IMR-90 (cell line): ENCODE measurements around the gene LEPROT. TPM values are rescaled to one million over a fixed set of nuclear protein-coding genes. Genes with fewer than 3 reads are reported as not detected.

Experiments
- ATAC-seq: fragments of 200-7000 bp; cut with Tn5 transposase; 2 replicates; pipeline ENCODE4 v1.9.1; 2020; ENCODE audit warnings: low read depth, mild to moderate bottlenecking, moderate library complexity
- BruUV-seq: library from RNA; stranded (reverse); fragments of 400-500 nt; replicated peaks from 2 replicates; lab custom pipeline; 2021; lab: Mats Ljungman, UMichigan
- CTCF ChIA-PET: fragments of 300-600 bp; formaldehyde crosslinking; extraction: SDS; loops from one replicate; lab custom pipeline; 2021; ENCODE audit warnings: antibody characterized with exemption; lab: Yijun Ruan, JAX
- POLR2A ChIA-PET: fragments of 300-600 bp; sonication (Branson Sonifier 250); formaldehyde crosslinking; loops from one replicate; lab custom pipeline; 2022; ENCODE audit warnings: antibody characterized with exemption; ENCODE audit not compliant: unreplicated experiment; lab: Charles Lee
- DNase-seq: peaks from one replicate; pipeline ENCODE4 v3.0.0; 2013
- H2AFZ ChIP-seq: replicated peaks from 2 replicates; pipeline ENCODE3; 2013; ENCODE audit warnings: low read length, mild to moderate bottlenecking; ENCODE audit not compliant: poor library complexity
- H2AK5ac ChIP-seq: 2 replicates; pipeline ENCODE4 v1.6.1; 2013; ENCODE audit warnings: low read depth, low read length, inconsistent platforms
- H2AK9ac ChIP-seq: replicated peaks from 2 replicates; pipeline ENCODE3; 2013; ENCODE audit warnings: mild to moderate bottlenecking, low read depth, low read length, moderate library complexity; ENCODE audit not compliant: poor library complexity
- H2BK120ac ChIP-seq: 2 replicates; pipeline ENCODE4 v1.6.1; 2013; ENCODE audit warnings: low read depth, low read length, inconsistent platforms
- H2BK15ac ChIP-seq: 3 replicates; pipeline ENCODE4 v1.6.1; 2013; ENCODE audit warnings: low read depth, low read length, inconsistent platforms
- H2BK20ac ChIP-seq: 2 replicates; pipeline ENCODE4 v1.6.1; 2013; ENCODE audit warnings: low read depth, mild to moderate bottlenecking, inconsistent platforms, low read length, moderate library complexity
- H2BK5ac ChIP-seq: 2 replicates; pipeline ENCODE4 v1.6.1; 2013; ENCODE audit warnings: mild to moderate bottlenecking, low read depth, low read length, inconsistent platforms; ENCODE audit not compliant: poor library complexity, severe bottlenecking
- H3K14ac ChIP-seq: replicated peaks from 2 replicates; pipeline ENCODE4 v1.6.1; 2013; ENCODE audit warnings: low read depth, low read length, inconsistent platforms
- H3K18ac ChIP-seq: 2 replicates; pipeline ENCODE4 v1.6.1; 2013; ENCODE audit warnings: low read depth, low read length, control low read depth
- H3K23ac ChIP-seq: 2 replicates; pipeline ENCODE4 v1.6.1; 2013; ENCODE audit warnings: low read depth, low read length, inconsistent platforms
- H3K27ac ChIP-seq: 2 replicates; pipeline ENCODE4 v1.5.1; 2013; ENCODE audit warnings: mild to moderate bottlenecking, control low read depth, low read length; ENCODE audit not compliant: insufficient read depth
- H3K27me3 ChIP-seq: 2 replicates; pipeline ENCODE4 v1.6.1; 2013; ENCODE audit warnings: low read length; ENCODE audit not compliant: control insufficient read depth, insufficient read depth
- H3K36me3 ChIP-seq: 2 replicates; pipeline ENCODE4 v1.6.1; 2013; ENCODE audit warnings: low read length, mixed read lengths; ENCODE audit not compliant: control insufficient read depth, insufficient read depth
- H3K4ac ChIP-seq: 2 replicates; pipeline ENCODE4 v1.6.1; 2013; ENCODE audit warnings: low read depth, low read length, inconsistent platforms
- H3K4me1 ChIP-seq: 2 replicates; pipeline ENCODE4 v1.6.1; 2013; ENCODE audit warnings: low read length, mixed read lengths; ENCODE audit not compliant: control insufficient read depth, insufficient read depth
- H3K4me2 ChIP-seq: 2 replicates; pipeline ENCODE4 v1.6.1; 2013; ENCODE audit warnings: low read depth, mild to moderate bottlenecking, control low read depth, low read length, moderate library complexity
- H3K4me3 ChIP-seq: 2 replicates; pipeline ENCODE4 v1.5.1; 2013; ENCODE audit warnings: low read depth, mild to moderate bottlenecking, control low read depth, low read length, moderate library complexity; ENCODE audit not compliant: insufficient read depth
- H3K56ac ChIP-seq: 2 replicates; pipeline ENCODE4 v1.6.1; 2013; ENCODE audit warnings: low read length, inconsistent platforms; ENCODE audit not compliant: insufficient read depth; ENCODE audit errors: extremely low read depth
- H3K79me1 ChIP-seq, 2 experiments: 2 replicates each; pipeline ENCODE4 v1.6.1; 2013; ENCODE audit warnings: low read length in 2 of 2, inconsistent platforms in 1 of 2, low read depth in 1 of 2
- H3K9ac ChIP-seq: 2 replicates; pipeline ENCODE4 v1.6.1; 2013; ENCODE audit warnings: low read depth, low read length, control low read depth
- H3K9me1 ChIP-seq: 2 replicates; pipeline ENCODE4 v1.6.1; 2013; ENCODE audit warnings: low read length, inconsistent platforms; ENCODE audit not compliant: insufficient read depth
- H3K9me3 ChIP-seq: 2 replicates; pipeline ENCODE4 v1.6.1; 2013; ENCODE audit warnings: low read length; ENCODE audit not compliant: control insufficient read depth, insufficient read depth
- H4K20me1 ChIP-seq: 2 replicates; pipeline ENCODE4 v1.6.1; 2013; ENCODE audit warnings: low read length, inconsistent platforms; ENCODE audit not compliant: insufficient read depth
- H4K5ac ChIP-seq: 2 replicates; pipeline ENCODE4 v1.6.1; 2013; ENCODE audit warnings: mild to moderate bottlenecking, low read depth, low read length, control low read depth
- H4K8ac ChIP-seq, 2 experiments: 2 replicates each; pipeline ENCODE4 v1.6.1; 2013; ENCODE audit warnings: low read depth in 2 of 2, low read length in 2 of 2, control low read depth in 1 of 2, inconsistent platforms in 1 of 2
- H4K91ac ChIP-seq: 2 replicates; pipeline ENCODE4 v1.6.1; 2013; ENCODE audit warnings: low read depth, low read length, inconsistent platforms; ENCODE audit not compliant: insufficient read depth
- BHLHE40 ChIP-seq: fragments of 150-350 bp; IDR thresholded peaks from 2 replicates; pipeline ENCODE4 v1.6.1; 2016; ENCODE audit warnings: mild to moderate bottlenecking, low read depth, low read length
- CEBPB ChIP-seq: IDR thresholded peaks from 2 replicates; pipeline ENCODE4 v1.6.1; 2012; ENCODE audit warnings: low read depth, low read length, improper control_type of control experiment
- CHD1 ChIP-seq: IDR thresholded peaks from 2 replicates; pipeline ENCODE4 v1.6.1; 2012; ENCODE audit warnings: low read depth, low read length, improper control_type of control experiment
- FOS ChIP-seq: fragments of 150-350 bp; IDR thresholded peaks from 2 replicates; pipeline ENCODE4 v1.6.1; 2016; ENCODE audit warnings: low read depth, low read length
- MAFK ChIP-seq: IDR thresholded peaks from 2 replicates; pipeline ENCODE4 v1.6.1; 2012; ENCODE audit warnings: low read depth, low read length, improper control_type of control experiment
- MAZ ChIP-seq: IDR thresholded peaks from 2 replicates; pipeline ENCODE4 v1.6.1; 2012; ENCODE audit warnings: low read depth, mild to moderate bottlenecking, low read length, improper control_type of control experiment, moderate library complexity, borderline replicate concordance
- MXI1 ChIP-seq: IDR thresholded peaks from 2 replicates; pipeline ENCODE4 v1.6.1; 2012; ENCODE audit warnings: low read depth, mild to moderate bottlenecking, low read length, moderate library complexity, borderline replicate concordance
- NFE2L2 ChIP-seq: fragments of 150-350 bp; IDR thresholded peaks from 2 replicates; pipeline ENCODE4 v1.6.1; 2016; ENCODE audit warnings: low read depth, mild to moderate bottlenecking, low read length
- POLR2A ChIP-seq: IDR thresholded peaks from 2 replicates; pipeline ENCODE4 v1.6.1; 2012; ENCODE audit warnings: mild to moderate bottlenecking, low read depth, low read length
- RAD21 ChIP-seq: IDR thresholded peaks from 2 replicates; pipeline ENCODE4 v1.6.1; 2012; ENCODE audit warnings: low read length, improper control_type of control experiment
- RCOR1 ChIP-seq: IDR thresholded peaks from 2 replicates; pipeline ENCODE4 v1.6.1; 2012; ENCODE audit warnings: mild to moderate bottlenecking, low read length, improper control_type of control experiment; ENCODE audit not compliant: insufficient replicate concordance
- RFX5 ChIP-seq: IDR thresholded peaks from 2 replicates; pipeline ENCODE4 v1.8.0; 2012; ENCODE audit warnings: low read depth, mild to moderate bottlenecking, low read length, moderate library complexity
- SMC3 ChIP-seq: fragments of 150-350 bp; IDR thresholded peaks from 2 replicates; pipeline ENCODE4 v1.6.1; 2016; ENCODE audit warnings: low read depth, mild to moderate bottlenecking, antibody characterized with exemption, low read length, moderate library complexity
- WGBS, 2 experiments: methylation state at CpG; one replicate each; pipeline versions ENCODE4 v1.1.5 to v1.1.7; 2013; ENCODE audit warnings: missing lambda C conversion rate in 2 of 2; ENCODE audit not compliant: insufficient read length in 1 of 2; ENCODE audit errors: extremely low coverage in 2 of 2; 5-methylcytosine and 5-hydroxymethylcytosine counted together
- dilution Hi-C: fragments of 300-500 bp; cut with HindIII; formaldehyde crosslinking; loops from one replicate; pipeline ENCODE4 v1.14.3; 2018; ENCODE audit warnings: low sequenced_read_pairs; ENCODE audit not compliant: unreplicated experiment
- in situ Hi-C: fragments of 300-500 bp; cut with MboI; formaldehyde crosslinking; loops from 3 replicates; pipeline ENCODE4 v1.14.3; 2019; ENCODE audit warnings: low sequenced_read_pairs, inconsistent platforms, mixed read lengths
- intact Hi-C: fragments of 100-400 bp; cut with micrococcal nuclease; formaldehyde crosslinking; loops from 2 replicates; pipeline ENCODE4 v1.10.0; 2022
- polyA plus RNA-seq, 3 experiments: library from polyadenylated mRNA; depleted of rRNA; stranded (reverse); fragments of >200 nt; gene quantifications; 2 replicates each; pipeline ENCODE4 v1.2.3, GENCODE V29; 2012; ENCODE audit warnings: low replicate concordance in 1 of 3
- total RNA-seq: library from RNA; depleted of rRNA; stranded (reverse); fragments of >200 nt; gene quantifications from 2 replicates; pipeline ENCODE4 v1.2.3, GENCODE V29; 2012
- TF ChIP-seq, protein P1 (sequence below): conservative IDR thresholded peaks from 2 replicates; pipeline ENCODE4 v1.5.1; 2012; ENCODE audit warnings: mild to moderate bottlenecking, low read depth, low read length, improper control_type of control experiment
- TF ChIP-seq, protein P2 (sequence below): fragments of 150-350 bp; IDR thresholded peaks from 2 replicates; pipeline ENCODE4 v1.6.1; 2016; ENCODE audit warnings: low read depth, mild to moderate bottlenecking, low read length, moderate library complexity, borderline replicate concordance
- TF ChIP-seq, protein P3 (sequence below): fragments of 150-350 bp; IDR thresholded peaks from 2 replicates; pipeline ENCODE4 v1.6.1; 2017; ENCODE audit warnings: mild to moderate bottlenecking, antibody characterized with exemption, low read length, low read depth

The LEPROT gene
- total and polyA plus RNA-seq, 2 of the 4 experiments (the other 2 are of a cell fraction), result 21.0 to 40.2 TPM

DNA sequence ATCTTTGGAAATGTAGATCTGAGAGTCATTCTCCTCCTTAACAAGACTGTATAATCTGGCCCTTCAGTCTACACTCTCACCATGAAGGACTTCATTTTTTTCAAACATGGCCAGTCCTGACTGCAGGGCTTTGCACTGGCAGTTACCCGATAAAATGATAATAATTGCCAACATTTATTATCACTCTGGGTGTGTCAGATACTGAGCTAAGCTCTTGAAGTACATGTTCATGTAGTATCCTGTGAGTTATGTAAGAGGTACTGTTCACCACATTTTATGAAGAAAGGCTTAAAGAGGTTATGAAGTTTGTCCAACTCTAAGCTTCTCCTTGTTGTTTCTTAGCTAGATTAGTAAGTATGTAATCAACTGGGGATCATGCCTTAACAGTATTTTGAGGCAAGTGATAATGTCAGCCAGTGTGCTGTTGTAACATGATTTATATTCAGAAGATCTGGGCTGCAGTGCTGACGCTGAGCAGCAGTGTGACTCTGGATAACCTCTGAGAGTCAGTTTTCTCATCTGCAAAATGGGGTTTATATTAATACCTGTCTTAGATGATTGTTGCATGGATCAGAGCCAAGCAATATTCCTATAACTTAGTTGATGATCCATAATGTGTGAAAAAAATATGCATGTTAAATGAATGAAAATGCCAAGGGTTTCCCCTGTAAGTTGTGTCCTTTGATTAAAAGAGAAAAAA, 42.1 kb upstream of the LEPROT start:
- no peak overlapping the region for H3K56ac ChIP-seq
- no peak overlapping the region for H4K5ac ChIP-seq
- H2BK15ac ChIP-seq, result no peak overlapping the region
- TF ChIP-seq RFX5, result no peak
- no peak for TF ChIP-seq BHLHE40
- TF ChIP-seq POLR2A, result no peak
- TF ChIP-seq CEBPB, result no peak
- TF ChIP-seq MAFK, result no peak
- no peak for TF ChIP-seq NFE2L2
- TF ChIP-seq SMC3, result no peak
- TF ChIP-seq, protein P1, sequence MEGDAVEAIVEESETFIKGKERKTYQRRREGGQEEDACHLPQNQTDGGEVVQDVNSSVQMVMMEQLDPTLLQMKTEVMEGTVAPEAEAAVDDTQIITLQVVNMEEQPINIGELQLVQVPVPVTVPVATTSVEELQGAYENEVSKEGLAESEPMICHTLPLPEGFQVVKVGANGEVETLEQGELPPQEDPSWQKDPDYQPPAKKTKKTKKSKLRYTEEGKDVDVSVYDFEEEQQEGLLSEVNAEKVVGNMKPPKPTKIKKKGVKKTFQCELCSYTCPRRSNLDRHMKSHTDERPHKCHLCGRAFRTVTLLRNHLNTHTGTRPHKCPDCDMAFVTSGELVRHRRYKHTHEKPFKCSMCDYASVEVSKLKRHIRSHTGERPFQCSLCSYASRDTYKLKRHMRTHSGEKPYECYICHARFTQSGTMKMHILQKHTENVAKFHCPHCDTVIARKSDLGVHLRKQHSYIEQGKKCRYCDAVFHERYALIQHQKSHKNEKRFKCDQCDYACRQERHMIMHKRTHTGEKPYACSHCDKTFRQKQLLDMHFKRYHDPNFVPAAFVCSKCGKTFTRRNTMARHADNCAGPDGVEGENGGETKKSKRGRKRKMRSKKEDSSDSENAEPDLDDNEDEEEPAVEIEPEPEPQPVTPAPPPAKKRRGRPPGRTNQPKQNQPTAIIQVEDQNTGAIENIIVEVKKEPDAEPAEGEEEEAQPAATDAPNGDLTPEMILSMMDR, result no peak
- TF ChIP-seq CHD1, result no peak
- TF ChIP-seq MAZ, result no peak
- TF ChIP-seq, protein P2, sequence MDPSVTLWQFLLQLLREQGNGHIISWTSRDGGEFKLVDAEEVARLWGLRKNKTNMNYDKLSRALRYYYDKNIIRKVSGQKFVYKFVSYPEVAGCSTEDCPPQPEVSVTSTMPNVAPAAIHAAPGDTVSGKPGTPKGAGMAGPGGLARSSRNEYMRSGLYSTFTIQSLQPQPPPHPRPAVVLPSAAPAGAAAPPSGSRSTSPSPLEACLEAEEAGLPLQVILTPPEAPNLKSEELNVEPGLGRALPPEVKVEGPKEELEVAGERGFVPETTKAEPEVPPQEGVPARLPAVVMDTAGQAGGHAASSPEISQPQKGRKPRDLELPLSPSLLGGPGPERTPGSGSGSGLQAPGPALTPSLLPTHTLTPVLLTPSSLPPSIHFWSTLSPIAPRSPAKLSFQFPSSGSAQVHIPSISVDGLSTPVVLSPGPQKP, result no peak
- TF ChIP-seq RAD21, result no peak
- no peak for TF ChIP-seq RCOR1
- no peak for TF ChIP-seq MXI1
- TF ChIP-seq FOS, result no peak
- TF ChIP-seq, protein P3, sequence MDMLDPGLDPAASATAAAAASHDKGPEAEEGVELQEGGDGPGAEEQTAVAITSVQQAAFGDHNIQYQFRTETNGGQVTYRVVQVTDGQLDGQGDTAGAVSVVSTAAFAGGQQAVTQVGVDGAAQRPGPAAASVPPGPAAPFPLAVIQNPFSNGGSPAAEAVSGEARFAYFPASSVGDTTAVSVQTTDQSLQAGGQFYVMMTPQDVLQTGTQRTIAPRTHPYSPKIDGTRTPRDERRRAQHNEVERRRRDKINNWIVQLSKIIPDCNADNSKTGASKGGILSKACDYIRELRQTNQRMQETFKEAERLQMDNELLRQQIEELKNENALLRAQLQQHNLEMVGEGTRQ, result no peak
- no peaks in the 10 kb centered on the region for H3K79me1 ChIP-seq
- no peaks in the 10 kb centered on the region for H3K27me3 ChIP-seq
- H3K9me1 ChIP-seq, result no peaks in the 10 kb centered on the region
- WGBS, 2 experiments, result 40% methylated on average over 1 of the region's 2 CpGs; no CpG with 5 or more reads in 1 of the 2 experiments
- POLR2A ChIA-PET, result no interaction called here
- H2BK20ac ChIP-seq, result no peak overlapping the region
- no peak overlapping the region for H2AK5ac ChIP-seq
- no peak overlapping the region for H2AK9ac ChIP-seq
- DNase-seq (no peak), ATAC-seq (no peak)
- no peak overlapping the region for H3K23ac ChIP-seq
- no peaks in the 10 kb centered on the region for H3K4me1 ChIP-seq
- no peak overlapping the region for H3K4ac ChIP-seq
- H2BK5ac ChIP-seq, result no peak overlapping the region
- H2BK120ac ChIP-seq, result no peak overlapping the region
- H3K4me3 ChIP-seq, result no peak overlapping the region
- H4K91ac ChIP-seq, result no peak overlapping the region
- no peak overlapping the region for H3K18ac ChIP-seq
- H2AFZ ChIP-seq, result no peak overlapping the region
- no peaks in the 10 kb centered on the region for H4K20me1 ChIP-seq
- CTCF ChIA-PET, result no interaction called here
- H3K9ac ChIP-seq, result no peak overlapping the region
- no peak overlapping the region for H3K27ac ChIP-seq
- intact Hi-C loops (no loop called here), dilution Hi-C loops (no loop called here), in situ Hi-C loops (no loop called here)
- no peak overlapping the region for H3K4me2 ChIP-seq
- H3K14ac ChIP-seq, result no peak overlapping the region
- no peak overlapping the region for H4K8ac ChIP-seq
- no peaks in the 10 kb centered on the region for H3K9me3 ChIP-seq
- no peaks in the 10 kb centered on the region for H3K36me3 ChIP-seq
- no TSS peak for BruUV-seq
